T-cell (primary cell): ENCODE results near the gene CLEC20A. TPM values are rescaled to one million over a fixed set of nuclear protein-coding genes. Genes with fewer than 3 reads are reported as not detected.

Source experiments
- ATAC-seq, 4 experiments: fragments of 200-7000 bp in 3 of 4; fragments of 150-1000 bp in 1 of 4; cut with Tn5 transposase; replicated peaks in 1 of 4; 1 replicate in 3 of 4; 2 replicates in 1 of 4; pipeline ENCODE4 v1.10.0; 2021; ENCODE audit warnings: moderate library complexity in 3 of 4, mild to moderate bottlenecking in 2 of 4, moderate number of reproducible peaks in 1 of 4
- CTCF ChIA-PET, 2 donors: fragments of 300-600 bp; sonication (Branson Sonifier 250); formaldehyde crosslinking; loops; one replicate each; lab custom pipeline; 2022; ENCODE audit warnings: antibody characterized with exemption in 2 of 2; lab: Charles Lee
- POLR2A ChIA-PET, 2 donors: fragments of 300-600 bp; sonication (Branson Sonifier 250); formaldehyde crosslinking; loops; one replicate each; lab custom pipeline; 2022; ENCODE audit warnings: antibody characterized with exemption in 2 of 2; lab: Charles Lee
- DNase-seq, 35 experiments: peaks; one replicate each; pipeline versions ENCODE4 v3.0.0 to v3.0.0-alpha.2; 2013 to 2023
- H3K27ac ChIP-seq: one replicate; pipeline ENCODE4 v1.5.1; 2013; ENCODE audit warnings: low read length
- H3K27me3 ChIP-seq, 2 experiments: replicated peaks in 1 of 2; 1 replicate in 1 of 2; 2 replicates in 1 of 2; pipeline versions ENCODE4 v1.6.1 to v1.7.0; 2013; ENCODE audit warnings: low read length in 1 of 2, mixed read lengths in 1 of 2; ENCODE audit not compliant: control insufficient read depth in 2 of 2, insufficient read depth in 2 of 2; ENCODE audit errors: extremely low read depth in 1 of 2
- H3K36me3 ChIP-seq, 2 donors: 1 replicate in 1 of 2; 2 replicates in 1 of 2; pipeline versions ENCODE4 v1.6.1 to v1.7.0; 2013; ENCODE audit warnings: low read length in 1 of 2; ENCODE audit not compliant: control insufficient read depth in 2 of 2, insufficient read depth in 1 of 2; ENCODE audit errors: extremely low read depth in 1 of 2
- H3K4me1 ChIP-seq, 2 experiments: 1 replicate in 1 of 2; 2 replicates in 1 of 2; pipeline versions ENCODE4 v1.6.1 to v1.7.0; 2013; ENCODE audit warnings: low read length in 2 of 2, mixed read lengths in 1 of 2; ENCODE audit not compliant: insufficient read depth in 2 of 2, control insufficient read depth in 1 of 2; ENCODE audit errors: extremely low read depth in 1 of 2
- H3K4me3 ChIP-seq, 2 donors: 1 replicate in 1 of 2; 2 replicates in 1 of 2; pipeline versions ENCODE4 v1.5.1 to v1.7.0; 2013; ENCODE audit warnings: mild to moderate bottlenecking in 2 of 2, low read length in 1 of 2, moderate library complexity in 1 of 2; ENCODE audit not compliant: control insufficient read depth in 1 of 2; ENCODE audit errors: extremely low read depth in 1 of 2
- H3K9me3 ChIP-seq: 2 replicates; pipeline ENCODE4 v1.7.0; 2013
- H3K27ac Mint-ChIP-seq, 2 donors: one replicate each; pipeline ENCODE4 v1.8.0; 2020 to 2021; ENCODE audit warnings: mild to moderate bottlenecking in 2 of 2, mixed read lengths in 2 of 2
- H3K27me3 Mint-ChIP-seq, 2 donors: one replicate each; pipeline ENCODE4 v1.8.0; 2021 to 2022; ENCODE audit warnings: mixed read lengths in 2 of 2
- H3K36me3 Mint-ChIP-seq: one replicate; pipeline ENCODE4 v1.8.0; 2021; ENCODE audit warnings: mixed read lengths
- H3K4me1 Mint-ChIP-seq, 3 donors: one replicate each; pipeline ENCODE4 v1.8.0; 2020 to 2022; ENCODE audit warnings: mixed read lengths in 3 of 3, mild to moderate bottlenecking in 1 of 3
- H3K4me3 Mint-ChIP-seq, 3 donors: one replicate each; pipeline ENCODE4 v1.8.0; 2020 to 2022; ENCODE audit warnings: mild to moderate bottlenecking in 3 of 3, mixed read lengths in 3 of 3, moderate library complexity in 3 of 3
- H3K9me3 Mint-ChIP-seq, 3 donors: one replicate each; pipeline ENCODE4 v1.8.0; 2020 to 2022; ENCODE audit warnings: mixed read lengths in 3 of 3
- WGBS: methylation state at CpG from one replicate; pipeline ENCODE4 v1.1.5; 2013; ENCODE audit warnings: missing lambda C conversion rate; ENCODE audit not compliant: insufficient coverage; 5-methylcytosine and 5-hydroxymethylcytosine counted together
- total RNA-seq, 35 experiments: library from RNA in 6 of 35; stranded (reverse) in 6 of 35; fragments of 120-200 nt in 1 of 35; gene quantifications; one replicate each; pipeline versions ENCODE4 v1.2.1 to v1.2.4 and lab custom pipeline; 2013 to 2026

The CLEC20A gene
- total RNA-seq, 5 donors from 2014 or later (not counting 1 experiment from before 2014, with no cell fraction given), result not detected

DNA sequence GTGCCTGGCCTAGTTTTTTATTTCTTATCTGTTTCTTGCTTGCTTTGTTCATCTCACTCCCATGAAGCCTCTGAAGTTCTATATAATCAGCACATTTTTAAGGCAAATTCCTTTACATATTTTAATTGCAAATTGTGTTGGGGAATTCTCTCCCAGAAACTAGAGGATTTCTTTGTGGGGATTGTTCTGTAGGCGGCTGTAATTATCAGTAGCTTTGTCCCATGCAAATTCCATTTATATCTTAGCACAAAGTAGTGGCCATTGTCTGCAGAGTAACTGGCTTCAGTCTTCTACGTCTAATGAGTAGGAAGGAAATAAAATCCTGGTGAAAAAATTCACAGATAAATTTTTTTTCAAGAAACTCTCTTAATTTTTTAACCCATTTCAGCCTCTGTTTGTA lies 35.7 kb downstream of the CLEC20A start:
- no peaks in the 10 kb centered on the region for H3K36me3 ChIP-seq
- H3K4me1 Mint-ChIP-seq, result no peaks in the 10 kb centered on the region
- CTCF ChIA-PET, result no interaction called here
- H3K9me3 ChIP-seq, result no peaks in the 10 kb centered on the region
- H3K27me3 ChIP-seq, result no peaks in the 10 kb centered on the region
- no peak for ATAC-seq
- no peaks in the 10 kb centered on the region for H3K36me3 Mint-ChIP-seq
- H3K4me3 Mint-ChIP-seq, result no peak overlapping the region
- H3K4me1 ChIP-seq, result no peaks in the 10 kb centered on the region
- H3K27ac ChIP-seq, result no peak overlapping the region
- no peaks in the 10 kb centered on the region for H3K9me3 Mint-ChIP-seq
- DNase-seq, result no peak
- peaks cover 6 to 11% of the 10 kb centered on the region in 2 donors for H3K27me3 Mint-ChIP-seq
- no peak overlapping the region for H3K27ac Mint-ChIP-seq
- H3K4me3 ChIP-seq, result no peak overlapping the region
- POLR2A ChIA-PET, result no interaction called here
- WGBS, result no CpG with 5 or more reads among the region's 2 CpGs

DNA sequence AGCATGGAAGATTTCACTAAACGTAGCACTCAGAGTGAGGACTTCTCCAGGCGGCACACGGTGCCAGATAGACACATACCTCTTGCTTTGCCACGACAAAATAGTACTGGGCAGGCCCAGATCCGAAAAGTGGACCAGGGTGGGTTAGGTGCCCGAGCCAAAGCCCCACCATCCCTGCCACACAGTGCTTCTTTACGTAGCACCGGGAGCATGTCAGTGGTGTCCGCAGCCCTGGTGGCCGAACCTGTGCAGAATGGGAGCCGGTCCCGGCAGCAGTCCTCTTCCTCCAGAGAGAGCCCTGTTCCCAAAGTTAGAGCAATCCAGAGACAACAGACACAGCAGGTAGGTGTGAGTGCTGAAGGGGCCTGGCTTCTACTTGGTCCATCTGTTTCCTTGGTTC lies 38.6 kb downstream of the CLEC20A start:
- H3K4me3 Mint-ChIP-seq, result no peak overlapping the region
- Histone ChIP-seq H3K36me3 (no peaks in the 10 kb centered on the region), H3K4me1 (no peaks in the 10 kb centered on the region), H3K27me3 (no peaks in the 10 kb centered on the region), H3K4me3 (no peak overlapping the region), H3K9me3 (no peaks in the 10 kb centered on the region), H3K27ac (no peak overlapping the region)
- no peak for DNase-seq
- no peak overlapping the region for H3K27ac Mint-ChIP-seq
- H3K4me1 Mint-ChIP-seq, result no peaks in the 10 kb centered on the region
- CTCF ChIA-PET, result no interaction called here
- POLR2A ChIA-PET, result no interaction called here
- no peaks in the 10 kb centered on the region for H3K9me3 Mint-ChIP-seq
- no peak for ATAC-seq
- H3K36me3 Mint-ChIP-seq, result no peaks in the 10 kb centered on the region
- H3K27me3 Mint-ChIP-seq, result peaks cover 4 to 7% of the 10 kb centered on the region in 2 donors
- 87% methylated on average over 9 of the region's 12 CpGs for WGBS

DNA sequence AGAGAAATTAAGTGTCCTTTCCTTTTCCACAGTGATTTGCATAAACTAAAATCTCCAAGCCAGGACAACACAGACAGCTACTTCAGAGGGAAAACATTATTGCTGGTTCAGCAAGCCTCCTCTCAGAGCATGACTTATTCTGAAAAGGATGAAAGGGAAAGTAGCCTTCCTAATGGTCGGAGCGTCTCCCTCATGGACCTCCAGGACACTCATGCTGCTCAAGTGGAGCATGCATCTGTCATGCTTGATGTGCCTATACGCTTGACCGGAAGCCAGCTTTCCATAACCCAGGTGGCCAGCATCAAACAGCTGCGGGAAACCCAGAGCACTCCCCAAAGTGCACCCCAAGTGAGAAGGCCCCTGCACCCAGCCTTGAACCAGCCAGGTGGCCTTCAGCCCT lies 39.1 kb downstream of the CLEC20A start:
- Mint-ChIP-seq H3K27me3 (peaks cover 4 to 7% of the 10 kb centered on the region in 2 donors), H3K9me3 (no peaks in the 10 kb centered on the region), H3K4me1 (no peaks in the 10 kb centered on the region), H3K27ac (no peak overlapping the region), H3K36me3 (no peaks in the 10 kb centered on the region), H3K4me3 (no peak overlapping the region)
- ChIA-PET POLR2A (no interaction called here), CTCF (no interaction called here)
- DNase-seq (no peak), ATAC-seq (no peak)
- no peaks in the 10 kb centered on the region for H3K27me3 ChIP-seq
- no peak overlapping the region for H3K27ac ChIP-seq
- no peaks in the 10 kb centered on the region for H3K4me1 ChIP-seq
- H3K9me3 ChIP-seq, result no peaks in the 10 kb centered on the region
- WGBS, result 95% methylated on average over 5 of the region's 5 CpGs
- H3K4me3 ChIP-seq, result no peak overlapping the region
- H3K36me3 ChIP-seq, result no peaks in the 10 kb centered on the region

DNA sequence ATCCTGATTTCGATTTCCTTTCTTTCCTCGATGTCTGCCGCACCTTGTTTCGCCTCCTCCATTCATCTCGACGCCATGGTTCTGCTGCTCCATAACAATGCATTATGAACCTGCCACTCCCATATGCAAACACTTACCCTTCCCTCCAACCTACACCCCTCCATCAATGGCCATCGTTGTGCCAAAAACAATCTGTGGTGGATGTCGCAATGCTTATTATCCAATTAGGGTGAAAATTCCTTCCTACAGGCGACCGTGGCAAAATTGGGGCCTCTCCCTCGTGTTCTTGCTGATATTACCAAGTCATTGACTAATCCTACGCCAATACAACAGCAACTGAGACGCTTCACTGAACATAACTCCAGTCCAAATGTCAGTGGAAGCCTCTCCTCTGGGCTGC lies 40.3 kb downstream of the CLEC20A start:
- CTCF ChIA-PET, result no interaction called here
- no peak overlapping the region for H3K27ac ChIP-seq
- no peaks in the 10 kb centered on the region for H3K36me3 Mint-ChIP-seq
- H3K27me3 ChIP-seq, result no peaks in the 10 kb centered on the region
- H3K9me3 ChIP-seq, result no peaks in the 10 kb centered on the region
- H3K9me3 Mint-ChIP-seq, result no peaks in the 10 kb centered on the region
- H3K27me3 Mint-ChIP-seq, result peaks cover 4 to 7% of the 10 kb centered on the region in 2 donors
- H3K36me3 ChIP-seq, result no peaks in the 10 kb centered on the region
- DNase-seq (no peak), ATAC-seq (no peak)
- H3K4me1 ChIP-seq, result no peaks in the 10 kb centered on the region
- WGBS, result 89% methylated on average over 8 of the region's 13 CpGs
- no peaks in the 10 kb centered on the region for H3K4me1 Mint-ChIP-seq
- no peak overlapping the region for H3K4me3 Mint-ChIP-seq
- H3K4me3 ChIP-seq, result no peak overlapping the region
- POLR2A ChIA-PET, result no interaction called here
- no peak overlapping the region for H3K27ac Mint-ChIP-seq

DNA sequence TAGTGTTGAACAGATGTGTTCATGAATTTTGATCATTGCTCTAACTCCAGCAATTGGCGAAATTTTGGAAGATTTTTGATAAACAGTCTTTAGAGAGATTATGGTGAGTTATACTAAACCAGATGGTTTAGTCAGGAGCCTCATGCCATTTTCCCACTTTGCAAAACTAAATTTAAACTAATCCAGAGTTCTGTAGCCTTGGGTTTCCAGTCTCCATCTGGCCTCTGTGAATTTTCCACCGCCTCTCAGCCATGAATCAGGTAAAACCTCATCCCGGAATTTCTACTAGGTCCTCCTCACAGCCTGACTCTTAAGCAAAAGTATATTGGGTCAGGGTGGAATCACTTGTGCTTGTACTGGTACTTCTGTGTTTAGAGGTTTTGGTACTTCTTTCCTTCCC lies 44.8 kb downstream of the CLEC20A start:
- CTCF ChIA-PET, result no interaction called here
- ATAC-seq, result no peak
- Mint-ChIP-seq H3K36me3 (no peaks in the 10 kb centered on the region), H3K27ac (no peak overlapping the region), H3K4me3 (no peak overlapping the region), H3K9me3 (no peaks in the 10 kb centered on the region), H3K4me1 (no peaks in the 10 kb centered on the region), H3K27me3 (peaks cover 2 to 7% of the 10 kb centered on the region in 2 donors)
- no peak overlapping the region for H3K4me3 ChIP-seq
- no peak for DNase-seq
- H3K36me3 ChIP-seq, result no peaks in the 10 kb centered on the region
- POLR2A ChIA-PET, result no interaction called here
- WGBS, result 83% methylated on average over 1 of the region's 3 CpGs
- no peaks in the 10 kb centered on the region for H3K27me3 ChIP-seq
- no peak overlapping the region for H3K27ac ChIP-seq
- no peaks in the 10 kb centered on the region for H3K9me3 ChIP-seq
- no peaks in the 10 kb centered on the region for H3K4me1 ChIP-seq

DNA sequence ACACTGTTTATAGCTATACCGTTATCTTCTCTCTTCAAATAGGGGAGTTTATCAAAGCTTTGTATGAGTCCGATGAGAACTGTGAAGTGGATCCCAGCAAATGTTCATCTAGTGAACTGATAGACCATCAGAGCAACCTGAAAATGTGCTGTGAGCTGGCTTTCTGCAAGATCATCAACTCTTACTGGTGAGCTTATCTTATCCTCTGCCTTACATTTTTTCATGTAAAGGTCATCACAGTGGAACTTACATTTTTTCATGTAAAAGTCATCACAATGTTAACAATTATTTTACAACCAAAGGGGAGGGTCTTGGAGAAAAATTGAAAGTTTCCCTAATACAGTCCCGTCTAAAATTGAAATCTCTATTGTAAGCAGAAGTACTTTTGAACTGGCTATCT lies 45.2 kb downstream of the CLEC20A start:
- ATAC-seq (no peak), DNase-seq (no peak)
- ChIA-PET POLR2A (no interaction called here), CTCF (no interaction called here)
- H3K4me1 Mint-ChIP-seq, result no peaks in the 10 kb centered on the region
- Histone ChIP-seq H3K9me3 (no peaks in the 10 kb centered on the region), H3K4me1 (no peaks in the 10 kb centered on the region), H3K4me3 (no peak overlapping the region), H3K27me3 (no peaks in the 10 kb centered on the region), H3K36me3 (no peaks in the 10 kb centered on the region), H3K27ac (no peak overlapping the region)
- WGBS, result no CpG with 5 or more reads among the region's 3 CpGs
- no peaks in the 10 kb centered on the region for H3K9me3 Mint-ChIP-seq
- no peak overlapping the region for H3K27ac Mint-ChIP-seq
- H3K36me3 Mint-ChIP-seq, result no peaks in the 10 kb centered on the region
- no peak overlapping the region for H3K4me3 Mint-ChIP-seq
- peaks cover 2 to 5% of the 10 kb centered on the region in 2 donors for H3K27me3 Mint-ChIP-seq

DNA sequence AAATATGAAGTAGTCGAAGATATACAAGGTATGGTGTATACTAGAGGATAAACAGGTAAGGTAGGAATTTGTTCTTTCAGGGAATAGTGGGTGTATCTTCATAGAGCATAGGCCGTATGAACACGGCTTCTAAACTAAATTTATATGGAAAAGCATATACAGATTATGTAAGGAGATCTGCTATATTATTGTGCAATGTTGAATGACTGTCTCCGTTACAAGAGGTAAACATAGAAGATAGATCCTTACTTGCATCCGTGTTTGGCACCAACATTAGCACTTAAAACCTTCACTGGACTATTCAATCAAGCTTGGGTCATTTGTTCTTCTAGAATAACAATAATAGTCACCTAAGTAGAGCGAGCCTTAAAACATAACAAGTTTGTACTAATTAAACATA lies 45.9 kb downstream of the CLEC20A start:
- H3K9me3 ChIP-seq, result no peaks in the 10 kb centered on the region
- ChIA-PET CTCF (no interaction called here), POLR2A (no interaction called here)
- Mint-ChIP-seq H3K4me1 (no peaks in the 10 kb centered on the region), H3K36me3 (no peaks in the 10 kb centered on the region), H3K27me3 (peaks cover 0 to 2% of the 10 kb centered on the region in 2 donors), H3K9me3 (no peaks in the 10 kb centered on the region), H3K27ac (no peak overlapping the region), H3K4me3 (no peak overlapping the region)
- H3K27me3 ChIP-seq, result no peaks in the 10 kb centered on the region
- H3K4me1 ChIP-seq, result no peaks in the 10 kb centered on the region
- DNase-seq, result no peak
- no peaks in the 10 kb centered on the region for H3K36me3 ChIP-seq
- no peak for ATAC-seq
- no peak overlapping the region for H3K4me3 ChIP-seq
- WGBS, result no CpG with 5 or more reads among the region's 6 CpGs
- H3K27ac ChIP-seq, result no peak overlapping the region
